Liver (tissue), 3 donors: ENCODE data around the gene PHACTR4.
A peak's percentile ranks its signal among the peaks of the same experiment; 100 is the strongest.

Source experiments
- ATF3 ChIP-seq: IDR thresholded peaks from 2 replicates; pipeline ENCODE4 v1.6.1; 2016; ENCODE audit warnings: antibody characterized with exemption
- CTCF ChIP-seq: fragments of 150-350 bp; IDR thresholded peaks from 2 replicates; pipeline ENCODE4 v1.5.1; 2017; ENCODE audit warnings: improper control_type of control experiment, low read depth, low read length; ENCODE audit not compliant: missing input control
- EGR1 ChIP-seq, 2 donors: IDR thresholded peaks; 2 replicates each; pipeline ENCODE4 v1.6.1; 2016 to 2018; ENCODE audit warnings: antibody characterized with exemption in 2 of 2, low read depth in 2 of 2
- FOXA1 ChIP-seq: IDR thresholded peaks from 2 replicates; pipeline ENCODE4 v1.6.1; 2016; ENCODE audit warnings: antibody characterized with exemption
- GABPA ChIP-seq, 2 donors: IDR thresholded peaks in 1 of 2; conservative IDR thresholded peaks in 1 of 2; 2 replicates each; pipeline ENCODE4 v1.6.1; 2016; ENCODE audit warnings: antibody characterized with exemption in 2 of 2, mild to moderate bottlenecking in 1 of 2, moderate library complexity in 1 of 2
- JUND ChIP-seq, 2 donors: IDR thresholded peaks; 2 replicates each; pipeline ENCODE4 v1.6.1; 2016; ENCODE audit warnings: antibody characterized with exemption in 2 of 2
- RAD21 ChIP-seq, 2 donors: IDR thresholded peaks; 2 replicates each; pipeline ENCODE4 v1.6.1; 2016; ENCODE audit warnings: antibody characterized with exemption in 2 of 2, mild to moderate bottlenecking in 2 of 2
- SP1 ChIP-seq: IDR thresholded peaks from 2 replicates; pipeline ENCODE4 v1.6.1; 2018; ENCODE audit warnings: antibody characterized with exemption, mild to moderate bottlenecking
- YY1 ChIP-seq: IDR thresholded peaks from 2 replicates; pipeline ENCODE4 v1.6.1; 2016; ENCODE audit warnings: antibody characterized with exemption, mild to moderate bottlenecking
- TF ChIP-seq, protein P1 (sequence below): IDR thresholded peaks from 2 replicates; pipeline ENCODE4 v1.6.1; 2016; ENCODE audit warnings: antibody characterized with exemption, mild to moderate bottlenecking
- TF ChIP-seq, protein P2 (sequence below): IDR thresholded peaks from 2 replicates; pipeline ENCODE4 v1.6.1; 2016; ENCODE audit warnings: antibody characterized with exemption
- donor health status: healthy.
- donor health status: healthy.

DNA sequence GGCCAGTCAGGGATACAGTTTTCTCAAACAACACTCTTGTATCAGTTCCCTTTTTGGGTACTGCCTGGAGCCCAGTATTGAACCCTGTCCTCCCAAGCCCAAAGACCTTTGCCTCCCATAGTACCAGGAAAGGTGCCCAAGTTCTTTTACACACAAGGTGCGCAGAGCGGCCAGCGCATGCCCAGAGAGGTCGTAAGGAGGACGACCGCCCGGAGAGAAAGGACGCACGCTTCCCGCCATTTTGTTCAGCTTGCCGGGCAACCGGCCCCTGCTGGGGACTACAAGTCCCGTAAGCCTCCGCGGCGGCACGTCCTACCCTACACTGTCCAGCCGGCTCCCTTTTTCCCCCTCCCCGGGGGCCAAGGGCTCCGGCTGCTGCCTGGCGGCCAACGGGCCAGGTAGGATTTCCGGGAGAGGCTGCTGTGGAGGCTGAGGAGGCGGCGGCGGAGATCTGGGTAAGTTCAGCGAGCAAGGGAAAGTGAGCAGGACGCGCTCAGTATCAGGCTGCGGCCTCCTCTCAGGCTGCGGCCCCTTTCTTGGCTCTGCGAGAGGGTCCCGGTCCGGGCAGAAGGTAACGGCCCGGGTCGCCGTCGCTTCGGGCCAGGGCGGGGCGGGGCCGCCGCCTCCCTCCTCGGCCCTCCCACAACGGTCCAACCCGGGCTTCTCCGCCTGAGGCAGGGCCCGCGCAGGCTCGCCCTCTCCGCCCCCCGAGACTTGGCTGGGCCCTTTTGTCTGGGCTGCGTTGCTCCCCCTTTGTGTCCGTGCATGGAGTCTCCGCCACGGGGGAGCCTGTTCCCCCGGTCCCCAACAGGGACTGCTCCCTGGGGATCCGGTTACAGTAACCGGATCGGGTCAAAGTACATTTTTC lies at the start of gene PHACTR4:
- TF ChIP-seq GABPA (IDR thresholded peaks at IDR 0.05 in 1 of 2, conservative IDR thresholded peaks at IDR 0.05 in 1 of 2) (peak in 1 of 2 donors; percentile 63), CTCF (no peak), ATF3 (peak; percentile 15), RAD21 (IDR thresholded peaks at IDR 0.05) (no peak), EGR1 (IDR thresholded peaks at IDR 0.05; ENCODE audit: low read depth in 2 of 2) (peak in 1 of 2 donors; percentile 42), FOXA1 (peak; percentile 47), YY1 (peak; percentile 99), SP1 (peak; percentile 82), JUND (IDR thresholded peaks at IDR 0.05) (no peak)
- TF ChIP-seq, protein P1, sequence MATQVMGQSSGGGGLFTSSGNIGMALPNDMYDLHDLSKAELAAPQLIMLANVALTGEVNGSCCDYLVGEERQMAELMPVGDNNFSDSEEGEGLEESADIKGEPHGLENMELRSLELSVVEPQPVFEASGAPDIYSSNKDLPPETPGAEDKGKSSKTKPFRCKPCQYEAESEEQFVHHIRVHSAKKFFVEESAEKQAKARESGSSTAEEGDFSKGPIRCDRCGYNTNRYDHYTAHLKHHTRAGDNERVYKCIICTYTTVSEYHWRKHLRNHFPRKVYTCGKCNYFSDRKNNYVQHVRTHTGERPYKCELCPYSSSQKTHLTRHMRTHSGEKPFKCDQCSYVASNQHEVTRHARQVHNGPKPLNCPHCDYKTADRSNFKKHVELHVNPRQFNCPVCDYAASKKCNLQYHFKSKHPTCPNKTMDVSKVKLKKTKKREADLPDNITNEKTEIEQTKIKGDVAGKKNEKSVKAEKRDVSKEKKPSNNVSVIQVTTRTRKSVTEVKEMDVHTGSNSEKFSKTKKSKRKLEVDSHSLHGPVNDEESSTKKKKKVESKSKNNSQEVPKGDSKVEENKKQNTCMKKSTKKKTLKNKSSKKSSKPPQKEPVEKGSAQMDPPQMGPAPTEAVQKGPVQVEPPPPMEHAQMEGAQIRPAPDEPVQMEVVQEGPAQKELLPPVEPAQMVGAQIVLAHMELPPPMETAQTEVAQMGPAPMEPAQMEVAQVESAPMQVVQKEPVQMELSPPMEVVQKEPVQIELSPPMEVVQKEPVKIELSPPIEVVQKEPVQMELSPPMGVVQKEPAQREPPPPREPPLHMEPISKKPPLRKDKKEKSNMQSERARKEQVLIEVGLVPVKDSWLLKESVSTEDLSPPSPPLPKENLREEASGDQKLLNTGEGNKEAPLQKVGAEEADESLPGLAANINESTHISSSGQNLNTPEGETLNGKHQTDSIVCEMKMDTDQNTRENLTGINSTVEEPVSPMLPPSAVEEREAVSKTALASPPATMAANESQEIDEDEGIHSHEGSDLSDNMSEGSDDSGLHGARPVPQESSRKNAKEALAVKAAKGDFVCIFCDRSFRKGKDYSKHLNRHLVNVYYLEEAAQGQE: no peak
- TF ChIP-seq, protein P2, sequence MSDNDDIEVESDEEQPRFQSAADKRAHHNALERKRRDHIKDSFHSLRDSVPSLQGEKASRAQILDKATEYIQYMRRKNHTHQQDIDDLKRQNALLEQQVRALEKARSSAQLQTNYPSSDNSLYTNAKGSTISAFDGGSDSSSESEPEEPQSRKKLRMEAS: peak; percentile 82
